ENCODE results near the gene SEC24B.
"Not testable (repeated sequence)": the region's sequence is repeated elsewhere in the genome, so short reads cannot be mapped to it uniquely, and the experiment has no call there.

SEC24B gene

DNA sequence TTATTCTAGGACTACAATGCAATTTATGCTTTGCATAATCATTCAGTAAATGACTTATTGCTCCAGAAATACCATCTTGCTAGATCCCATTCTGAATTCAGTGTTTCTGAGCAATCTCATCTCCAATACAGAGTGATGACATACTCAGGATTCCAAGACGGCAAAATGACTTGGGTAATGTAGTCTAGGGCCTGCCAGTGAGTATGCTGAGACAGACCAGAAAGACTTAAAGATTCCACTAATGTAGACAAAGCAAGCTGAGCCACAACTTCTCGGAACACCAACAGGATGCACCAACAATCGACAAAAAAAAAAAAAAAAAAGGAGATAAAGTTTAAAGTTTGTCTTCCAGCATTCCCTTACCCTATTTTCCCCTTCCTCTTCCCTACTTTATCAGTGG lies 919 bp upstream of the SEC24B start:
- DNase-seq (ENCODE audit: low read depth), result no peak

DNA sequence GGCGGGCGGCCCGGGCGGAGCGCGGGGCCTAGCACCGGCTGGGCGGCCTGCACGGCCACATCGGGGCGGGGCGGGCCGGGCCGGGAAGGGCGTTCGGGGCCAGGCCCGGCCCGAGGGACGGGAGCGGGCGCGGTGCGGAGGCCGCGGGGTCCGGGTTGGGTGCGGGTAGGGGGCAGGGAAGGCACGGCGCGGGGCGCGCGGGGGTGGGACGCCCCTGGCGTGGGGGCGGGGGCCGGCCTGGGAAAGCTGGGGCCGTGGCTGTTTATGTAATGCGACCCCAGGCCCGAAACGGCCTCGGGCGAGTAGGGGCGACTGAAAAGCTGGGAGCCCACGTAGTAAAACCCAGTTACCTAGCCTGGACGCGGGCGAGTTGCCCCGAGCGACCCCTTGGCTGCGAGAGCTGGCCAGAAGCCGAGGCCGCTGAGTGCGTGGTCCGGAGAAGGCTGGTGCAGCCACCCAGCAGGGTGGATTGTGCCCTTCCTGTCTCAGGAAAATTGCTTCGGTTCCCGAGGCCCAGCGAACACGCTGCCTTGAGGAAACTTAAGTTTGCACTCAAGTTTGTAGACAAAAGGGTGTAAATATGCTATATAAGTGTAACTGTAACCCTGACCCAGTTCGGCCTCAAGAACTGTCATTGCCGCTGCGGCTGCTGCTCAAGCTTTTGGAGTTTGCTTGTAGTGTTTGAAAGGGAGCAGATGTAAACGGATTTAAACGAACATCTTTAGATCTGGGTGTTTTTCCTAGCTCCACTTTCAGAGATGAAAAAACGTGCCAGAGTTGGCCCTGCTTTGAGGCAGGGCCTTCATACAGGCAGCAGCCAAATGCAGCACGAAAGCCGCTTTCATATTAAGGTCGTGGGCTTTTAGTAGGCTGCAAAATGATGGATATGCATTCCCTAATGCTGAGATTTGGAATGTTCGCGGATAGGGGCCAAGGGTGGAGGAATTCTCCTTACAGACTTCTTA lies 674 bp downstream of the SEC24B start:
- DNase-seq (ENCODE audit: low read depth), result no peak

DNA sequence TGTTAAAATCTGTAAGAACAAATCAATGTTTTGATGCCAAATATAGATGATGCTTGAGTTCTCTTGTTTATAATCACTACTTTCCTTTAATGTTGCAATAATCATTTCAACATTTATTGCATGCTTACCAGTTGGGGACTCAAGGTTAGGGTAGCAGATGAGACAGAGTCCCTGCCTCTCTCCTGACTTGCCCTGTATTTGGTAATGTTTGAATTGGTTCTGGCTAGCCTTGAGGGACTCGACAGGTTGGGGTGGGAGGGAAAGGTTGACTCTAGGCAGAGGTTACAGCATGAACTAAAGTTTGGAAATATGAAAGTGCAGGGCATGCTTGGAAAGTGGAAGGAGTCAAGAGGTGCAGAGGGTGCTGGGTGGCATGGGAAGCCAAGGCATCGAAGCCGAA lies 2.0 kb downstream of the SEC24B start:
- no peak for DNase-seq (ENCODE audit: low read depth)

DNA sequence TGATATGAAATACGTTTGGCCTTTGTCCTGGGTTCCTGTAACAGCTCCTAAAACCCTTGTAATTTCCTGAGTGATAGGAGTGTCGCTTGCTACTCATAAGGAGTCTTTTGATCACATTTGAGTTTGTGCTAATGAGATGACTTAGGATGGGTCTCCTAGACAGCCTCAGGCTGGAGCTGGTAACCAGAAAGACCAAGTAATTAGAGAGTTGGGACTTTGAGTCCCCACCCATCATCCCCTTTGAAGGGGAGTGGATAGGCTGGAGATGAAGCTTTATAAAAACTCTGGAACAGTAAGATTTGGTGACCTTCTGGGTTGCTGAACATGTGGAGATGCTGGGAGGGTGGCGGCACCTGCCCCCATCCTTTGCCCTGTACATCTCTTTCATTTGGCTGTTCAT lies 2.9 kb downstream of the SEC24B start:
- no peak for DNase-seq (ENCODE audit: low read depth)

DNA sequence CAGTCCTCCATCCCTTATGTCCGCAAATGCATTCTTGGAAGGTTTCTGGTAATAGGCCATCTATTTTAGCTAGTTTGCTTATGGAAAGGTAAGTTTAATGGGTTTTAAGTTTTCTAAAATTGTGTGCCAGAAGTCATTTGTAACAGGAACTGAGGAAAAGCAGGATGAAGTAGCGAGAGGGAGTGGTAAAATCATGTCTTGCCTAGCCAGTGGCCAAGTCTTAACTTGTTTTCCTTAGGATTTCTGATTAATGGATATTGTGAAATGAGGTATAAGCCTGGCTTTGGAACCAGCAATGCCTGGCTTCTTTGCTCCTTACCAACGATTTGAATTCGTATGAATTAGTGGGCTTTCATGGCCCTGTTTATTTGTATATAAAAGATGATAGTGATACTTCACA lies 7.3 kb downstream of the SEC24B start:
- DNase-seq (ENCODE audit: low read depth), result no peak

DNA sequence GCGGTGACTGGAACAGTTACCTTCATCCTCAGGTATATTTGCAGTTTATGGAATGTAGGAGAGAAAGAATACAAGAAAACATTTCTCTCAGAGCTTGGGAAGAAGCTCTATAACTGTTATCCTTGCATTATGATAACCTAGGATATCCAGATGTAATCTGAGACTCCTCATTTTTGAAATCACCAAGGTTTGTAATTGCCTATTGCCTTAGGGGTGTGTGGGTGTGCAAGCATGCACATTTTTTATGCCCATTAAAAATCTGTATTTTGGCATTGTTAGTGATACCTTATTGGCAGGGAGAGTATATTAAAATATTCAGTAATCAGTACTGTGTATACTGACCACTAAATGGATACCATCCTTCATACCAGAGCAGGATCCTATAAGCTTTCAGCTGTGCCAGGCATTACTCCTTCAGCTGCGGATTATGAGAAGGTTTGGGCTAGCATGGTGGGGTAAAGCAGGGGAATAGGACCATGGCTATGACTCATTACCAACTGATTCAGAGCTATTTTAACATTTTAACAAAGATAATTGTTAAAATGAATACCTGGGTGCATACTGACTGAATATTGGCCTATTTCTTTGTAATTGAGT lies 8.3 kb downstream of the SEC24B start:
- no peak for DNase-seq (ENCODE audit: low read depth)

DNA sequence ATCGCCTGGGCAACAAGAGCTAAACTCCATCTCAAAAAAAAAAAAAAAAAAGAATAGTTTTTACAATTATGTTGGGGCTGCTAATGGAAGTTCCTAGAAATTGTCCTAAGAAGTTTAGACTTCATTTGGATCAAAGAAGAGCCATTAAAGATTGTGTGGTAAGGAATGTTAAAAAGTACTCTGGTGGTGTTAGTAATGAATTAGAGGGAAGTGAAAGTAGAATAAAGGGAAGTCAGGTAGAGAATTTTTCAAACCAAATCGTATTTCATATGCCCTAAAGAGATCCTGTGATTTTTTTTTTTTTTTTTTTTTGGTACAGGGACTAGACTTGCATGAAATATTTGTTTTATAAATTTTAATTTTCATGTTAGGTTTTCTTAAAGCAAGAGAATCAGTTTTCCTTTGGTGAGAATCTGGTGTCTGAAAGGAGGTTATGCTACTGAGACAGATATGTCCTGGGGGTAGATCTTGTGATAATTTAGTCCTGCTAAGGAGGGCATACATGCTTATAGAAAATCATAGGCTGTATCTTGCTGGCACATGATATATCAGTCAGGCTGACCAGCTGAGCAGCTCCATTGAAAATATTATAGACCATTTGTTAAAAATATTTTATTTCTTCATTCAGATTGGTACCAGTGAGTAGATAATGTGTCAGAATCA lies 10.7 kb downstream of the SEC24B start:
- no peak for DNase-seq (ENCODE audit: low read depth)

DNA sequence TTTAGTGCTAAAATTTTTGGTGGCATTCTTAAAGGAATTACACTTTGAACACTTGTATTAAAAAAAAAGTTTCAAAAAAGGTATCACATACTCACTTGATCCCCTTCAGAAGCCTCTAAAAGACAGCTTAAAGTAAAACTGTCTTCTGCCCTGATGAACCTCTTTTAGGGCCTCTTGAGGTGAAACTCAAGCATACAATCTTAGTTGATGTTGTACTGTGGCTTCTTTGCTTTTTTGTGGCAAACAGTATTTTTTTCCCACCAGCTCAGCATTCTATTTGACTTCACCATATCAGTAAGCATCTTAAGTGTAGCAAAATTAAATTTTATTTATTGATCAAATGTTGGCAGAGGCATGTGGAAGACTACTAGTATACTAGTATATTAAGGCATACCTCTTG lies 13.7 kb downstream of the SEC24B start:
- no peak for DNase-seq (ENCODE audit: low read depth)

DNA sequence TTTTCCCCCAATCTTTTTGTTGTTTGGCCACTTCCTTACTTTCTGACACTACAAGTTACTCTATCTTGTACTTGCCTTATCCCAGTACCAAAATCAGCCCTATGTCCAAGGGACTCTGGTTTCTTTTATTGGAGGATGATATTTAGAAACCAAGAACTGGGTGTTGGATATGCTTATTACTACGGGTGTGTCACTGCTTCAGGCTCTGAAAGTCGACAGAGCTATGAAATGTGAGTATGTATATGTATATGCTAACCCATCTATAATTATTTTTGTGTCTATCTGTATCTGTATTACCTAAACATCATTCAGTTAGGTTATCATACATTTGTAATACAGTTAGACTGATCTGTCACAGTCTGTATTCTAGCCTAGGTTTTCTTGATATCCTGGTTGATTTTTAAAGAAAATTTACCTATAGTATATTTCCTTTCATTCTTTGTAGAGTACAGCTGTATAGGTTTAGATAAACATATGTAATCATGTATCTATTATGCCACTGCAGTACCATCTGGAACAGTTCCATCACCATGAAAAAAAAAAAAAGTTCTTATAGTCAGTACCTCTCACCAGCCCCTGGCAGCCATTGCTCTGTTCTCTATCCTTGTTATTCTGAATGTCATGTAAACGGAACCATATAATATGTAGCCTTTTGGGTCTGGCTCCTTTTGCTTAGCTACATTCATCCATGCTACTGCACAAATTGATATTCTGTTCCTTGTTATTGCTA lies 18.1 kb downstream of the SEC24B start:
- DNase-seq (ENCODE audit: low read depth), result no peak

DNA sequence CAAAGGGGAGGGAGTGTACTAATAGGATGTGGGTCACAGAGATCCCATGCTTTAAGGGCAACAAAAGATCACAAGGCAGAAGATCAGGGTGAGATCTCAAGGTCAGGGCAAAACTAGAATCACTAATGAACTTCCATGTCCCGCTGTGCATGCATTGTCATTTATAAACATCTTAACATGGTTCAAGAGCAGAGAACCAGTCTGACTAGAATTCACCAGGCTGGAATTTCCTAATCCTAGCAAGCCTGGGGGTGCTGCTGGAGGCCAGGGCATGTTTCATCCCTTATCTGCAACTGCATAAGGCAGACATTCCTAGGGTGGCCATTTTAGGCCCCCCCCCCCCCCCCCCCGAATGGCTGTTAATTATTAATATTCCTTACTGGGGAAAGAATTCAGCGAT lies 19.5 kb downstream of the SEC24B start:
- not testable (repeated sequence) for DNase-seq (ENCODE audit: low read depth)

DNA sequence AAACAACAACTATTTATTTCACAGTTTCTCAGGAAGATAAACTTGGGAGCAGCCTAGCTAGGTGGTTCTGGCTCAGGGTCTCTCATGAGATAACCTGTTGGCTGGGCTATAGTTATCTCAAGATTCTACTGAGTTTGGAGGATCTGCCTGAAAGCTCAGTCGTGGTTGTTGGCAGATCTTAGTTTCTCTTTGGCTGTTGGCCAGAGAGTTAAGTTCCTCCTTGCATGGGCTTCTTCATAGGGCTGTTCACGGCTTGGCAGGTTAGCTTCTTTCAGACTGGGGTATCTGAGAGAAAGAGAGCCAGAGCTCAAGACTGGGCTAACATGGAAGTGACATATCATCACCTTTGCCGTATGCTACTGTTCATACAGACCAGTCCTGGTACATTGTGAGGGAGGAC lies 28.7 kb downstream of the SEC24B start:
- DNase-seq (ENCODE audit: low read depth), result no peak

DNA sequence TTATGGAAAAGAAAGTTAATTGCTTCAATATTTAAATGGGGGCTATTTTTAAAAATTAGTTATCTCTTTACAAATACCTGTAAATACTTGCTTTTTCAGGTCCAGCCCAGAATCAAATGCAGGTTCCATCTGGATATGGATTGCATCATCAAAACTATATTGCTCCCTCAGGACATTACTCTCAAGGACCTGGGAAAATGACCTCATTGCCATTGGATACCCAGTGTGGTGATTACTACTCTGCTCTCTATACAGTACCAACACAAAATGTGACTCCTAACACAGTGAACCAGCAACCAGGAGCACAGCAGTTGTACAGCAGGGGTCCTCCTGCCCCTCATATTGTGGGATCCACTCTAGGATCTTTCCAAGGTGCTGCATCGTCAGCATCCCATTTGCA lies 29.2 kb downstream of the SEC24B start:
- DNase-seq (ENCODE audit: low read depth), result no peak

DNA sequence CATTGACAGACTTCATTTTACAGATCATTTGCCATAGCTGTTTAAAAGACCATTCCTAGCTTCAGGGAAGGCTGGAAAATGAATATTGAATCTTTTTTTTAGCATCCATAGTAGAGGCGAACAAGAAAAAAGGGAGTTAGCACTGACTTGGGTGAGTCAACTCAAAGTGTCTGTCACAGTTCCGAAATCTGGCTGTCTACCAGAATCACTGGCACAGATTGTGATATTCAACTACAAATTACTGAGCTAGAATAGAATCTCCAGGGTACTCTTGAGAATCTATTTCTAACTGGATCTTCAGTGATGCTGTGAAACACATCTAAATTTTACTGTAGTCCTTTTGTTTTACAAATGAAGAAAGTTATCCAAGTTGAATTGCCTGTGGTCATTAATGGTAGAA lies 31.5 kb downstream of the SEC24B start:
- DNase-seq (ENCODE audit: low read depth), result no peak

DNA sequence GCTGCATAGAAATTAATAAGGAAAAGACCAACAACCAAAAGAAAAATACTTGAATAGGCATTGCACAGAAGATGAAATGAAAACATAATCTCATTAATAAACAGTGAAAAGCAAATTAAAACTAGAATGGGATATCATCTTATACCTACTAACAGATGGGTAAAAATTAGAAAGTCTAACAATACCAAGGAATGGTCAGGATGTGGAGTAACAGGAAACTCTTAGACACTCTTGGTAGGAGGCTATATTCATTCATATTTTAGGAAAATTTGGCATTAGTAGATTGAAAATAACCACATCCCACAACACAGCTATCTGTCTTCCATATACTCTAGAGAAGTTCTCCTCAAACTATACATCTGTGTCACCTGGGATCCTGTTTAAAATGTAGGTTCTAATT lies 36.3 kb downstream of the SEC24B start:
- no peak for DNase-seq (ENCODE audit: low read depth)

DNA sequence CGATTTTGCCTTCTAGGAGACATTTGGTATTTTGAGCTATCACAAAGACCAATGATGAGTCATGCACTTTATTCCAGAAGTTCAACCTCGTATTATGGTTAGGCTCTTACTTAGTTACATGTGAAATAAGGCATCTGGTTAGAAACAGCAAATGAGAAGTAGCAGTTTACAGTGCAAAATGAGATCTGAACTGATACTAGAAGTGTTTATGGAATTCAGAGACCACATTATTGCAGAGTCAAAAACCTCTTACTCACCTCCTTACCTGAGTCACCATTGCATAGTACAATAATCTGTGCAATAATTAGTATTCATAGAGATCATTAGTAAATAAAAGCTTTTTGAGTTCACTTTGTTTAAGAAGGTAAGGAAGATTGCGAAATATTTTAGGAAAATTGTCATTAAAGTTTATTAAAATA lies 38.7 kb downstream of the SEC24B start:
- DNase-seq (ENCODE audit: low read depth), result no peak

DNA sequence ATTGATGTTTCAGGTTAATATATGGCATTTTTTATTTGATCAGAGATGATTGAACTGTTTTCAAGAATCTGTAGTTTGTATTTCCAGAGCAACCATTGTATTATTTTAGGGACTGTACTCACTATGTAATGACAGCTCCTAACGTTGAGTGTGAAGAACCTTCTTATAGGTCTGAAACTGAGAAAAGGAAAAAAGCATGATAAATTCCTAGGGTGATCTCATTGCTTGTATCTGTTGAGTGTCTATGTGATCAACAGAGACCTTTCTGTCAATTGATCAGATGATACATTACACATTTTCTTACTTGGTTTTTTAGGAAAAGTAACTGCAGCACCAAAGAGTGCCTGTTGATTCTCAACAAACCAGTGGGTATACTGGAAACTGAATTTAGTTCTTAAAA lies 40.2 kb downstream of the SEC24B start:
- DNase-seq (ENCODE audit: low read depth), result no peak

DNA sequence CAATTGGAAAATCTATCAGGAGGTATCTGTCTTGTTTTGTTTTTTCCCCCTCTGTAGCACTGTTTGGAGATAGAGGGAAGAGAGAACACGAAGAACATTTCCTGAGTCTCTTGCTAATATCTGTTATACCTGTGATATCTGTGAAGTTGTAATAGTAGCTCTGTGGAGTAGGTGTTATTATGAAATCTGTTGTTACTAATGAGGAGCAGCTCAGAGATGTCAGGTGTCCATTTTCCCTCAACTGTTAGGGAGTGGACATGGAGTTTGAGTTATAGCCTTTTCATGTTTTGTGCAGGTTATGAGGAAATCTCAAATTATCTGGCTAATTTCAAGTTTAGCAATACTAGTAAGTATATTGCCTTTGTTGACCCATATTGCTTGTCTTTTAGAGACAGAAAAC lies 52.4 kb downstream of the SEC24B start:
- no peak for DNase-seq (ENCODE audit: low read depth)

DNA sequence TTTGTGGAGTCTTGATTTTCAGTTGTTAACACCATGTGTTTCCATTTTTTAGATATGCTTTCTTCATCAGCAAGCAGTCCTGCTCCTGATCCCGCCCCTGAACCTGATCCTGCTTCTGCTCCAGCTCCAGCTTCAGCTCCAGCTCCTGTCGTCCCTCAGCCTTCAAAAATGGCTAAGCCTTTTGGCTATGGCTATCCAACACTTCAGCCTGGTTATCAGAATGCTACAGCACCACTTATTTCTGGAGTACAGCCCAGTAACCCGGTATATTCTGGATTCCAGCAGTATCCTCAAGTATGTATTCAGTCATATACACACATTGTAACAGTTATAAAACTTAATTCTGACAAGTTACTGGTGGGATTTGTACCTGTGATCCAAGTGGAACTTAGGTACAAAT lies 60.9 kb downstream of the SEC24B start:
- no peak for DNase-seq (ENCODE audit: low read depth)

DNA sequence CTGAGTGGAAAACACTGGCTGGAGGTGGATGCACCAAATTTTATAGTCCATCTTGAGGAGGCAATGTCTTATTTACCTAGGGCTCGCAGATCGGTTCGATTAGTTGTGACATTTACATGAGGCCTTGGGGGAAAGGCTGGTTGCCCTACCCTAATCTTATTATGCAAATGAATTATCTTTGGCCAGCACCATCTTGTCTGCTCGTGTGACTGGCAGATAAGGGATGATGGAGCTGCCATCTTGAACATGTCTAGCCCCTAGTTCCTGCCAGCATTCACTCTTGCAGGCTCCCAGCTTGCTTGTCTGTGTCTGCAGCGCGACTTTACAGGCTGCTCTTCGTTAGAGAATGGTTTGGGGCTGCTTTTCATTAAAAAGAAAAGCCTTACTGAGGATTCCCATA lies 61.9 kb downstream of the SEC24B start:
- DNase-seq (ENCODE audit: low read depth), result no peak

DNA sequence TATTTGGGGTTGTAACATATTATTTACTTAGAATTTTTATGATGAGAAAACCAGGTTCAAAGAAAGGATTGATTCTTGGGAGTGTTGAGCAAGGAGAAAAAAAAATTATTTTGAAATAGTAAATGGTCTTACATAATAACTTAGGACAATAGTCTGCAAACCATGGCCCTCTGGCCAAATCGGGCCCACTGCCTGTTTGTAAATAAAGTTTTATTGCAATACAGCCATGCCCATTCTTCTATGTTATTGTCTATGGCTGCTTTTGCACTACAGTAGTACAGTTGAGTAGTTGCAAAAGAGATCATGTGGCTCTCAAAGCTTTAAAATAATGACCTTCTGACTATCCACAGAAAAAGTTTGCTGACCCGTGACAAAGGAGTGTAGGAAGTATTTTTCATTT lies 63.3 kb downstream of the SEC24B start:
- no peak for DNase-seq (ENCODE audit: low read depth)

DNA sequence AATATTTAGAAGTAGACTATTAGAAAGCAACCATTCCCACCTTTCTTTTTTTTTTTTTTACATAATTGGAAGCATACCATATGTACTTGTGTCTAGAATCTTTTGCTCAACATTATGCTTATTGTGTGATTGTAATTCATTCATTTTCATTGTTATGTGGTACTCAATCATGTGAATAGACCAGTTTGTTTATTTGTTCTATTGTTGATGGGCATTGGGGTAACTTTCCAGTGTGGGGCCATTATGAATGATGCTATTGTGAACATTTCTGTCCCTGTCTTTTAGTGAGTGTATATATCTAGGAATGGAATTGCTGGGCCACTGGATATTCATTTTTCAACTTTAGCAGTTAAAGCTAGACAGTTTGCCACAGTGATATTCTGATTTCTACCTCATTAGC lies 63.9 kb downstream of the SEC24B start:
- no peak for DNase-seq (ENCODE audit: low read depth)

DNA sequence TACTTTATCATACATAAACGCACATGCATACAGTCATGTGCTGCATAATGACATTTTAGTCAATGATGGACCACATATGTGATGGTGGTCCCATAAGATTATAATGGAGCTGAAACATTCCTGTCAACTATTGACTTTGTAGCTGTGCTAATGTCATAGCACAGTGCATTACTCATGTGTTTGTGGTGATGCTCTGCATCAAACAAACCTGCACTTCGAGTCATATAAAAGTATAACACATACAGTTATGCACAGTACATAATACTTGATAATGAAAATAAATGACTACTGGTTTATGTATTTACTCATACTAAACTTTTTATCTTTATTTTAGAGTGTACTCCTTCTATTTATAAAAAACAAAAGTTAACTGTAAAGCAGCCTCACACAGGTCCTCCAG lies 65.9 kb downstream of the SEC24B start:
- no peak for DNase-seq (ENCODE audit: low read depth)

DNA sequence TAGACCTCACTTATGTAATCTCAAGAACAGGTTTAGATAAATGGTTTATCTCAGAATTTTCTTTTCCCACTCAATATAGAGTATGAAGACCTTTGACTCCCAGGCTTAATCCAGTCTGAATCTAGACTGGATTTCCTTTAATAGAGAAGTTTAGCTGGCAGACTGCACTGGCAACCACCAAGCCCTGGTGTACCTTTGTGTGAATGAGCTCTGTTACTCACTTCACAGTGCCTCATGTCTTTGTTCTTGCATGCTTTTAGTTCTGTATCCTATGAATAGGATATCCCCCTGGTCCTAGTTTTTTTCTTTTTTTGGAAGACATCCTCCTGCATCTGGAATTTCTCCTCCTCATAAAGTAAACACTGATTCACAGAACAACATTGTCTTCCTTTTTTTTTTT lies 73.3 kb downstream of the SEC24B start:
- no peak for DNase-seq (ENCODE audit: low read depth)

All from stimulated activated CD8-positive, alpha-beta memory T cell treated with anti-CD3 and anti-CD28 coated beads, Interleukin-12 subunit alpha, Interleukin-12 subunit beta, amount 100 ng/mL, for 4 hours (primary cell).